GM21390 (cell line): ENCODE data around the gene REN.

ENCODE experiments used
- ATAC-seq: cut with Tn5 transposase; IDR thresholded peaks from one replicate; pipeline ENCODE4 v1.9.1; 2021; ENCODE audit not compliant: unreplicated experiment

REN gene

DNA sequence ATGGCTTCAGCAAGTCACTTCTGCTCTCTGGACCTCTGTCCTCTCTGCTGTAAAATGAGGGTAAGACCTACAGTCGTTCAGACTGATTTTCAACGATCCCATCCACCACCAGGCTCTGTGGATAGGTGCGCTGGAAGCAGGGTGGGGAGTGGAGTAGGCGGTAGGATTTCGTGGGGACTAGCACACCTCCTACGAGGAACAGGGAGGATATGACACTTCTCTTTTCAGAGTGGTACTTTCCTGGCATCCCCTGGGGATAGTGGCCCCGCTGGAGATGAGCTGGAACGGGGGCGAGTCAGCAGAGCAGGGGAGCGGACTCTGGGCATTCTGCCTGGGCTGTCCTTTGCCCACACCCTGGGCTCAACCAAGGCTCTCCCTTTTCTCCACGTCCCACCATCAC is 32.0 kb downstream of the REN start:
- no peak for ATAC-seq

DNA sequence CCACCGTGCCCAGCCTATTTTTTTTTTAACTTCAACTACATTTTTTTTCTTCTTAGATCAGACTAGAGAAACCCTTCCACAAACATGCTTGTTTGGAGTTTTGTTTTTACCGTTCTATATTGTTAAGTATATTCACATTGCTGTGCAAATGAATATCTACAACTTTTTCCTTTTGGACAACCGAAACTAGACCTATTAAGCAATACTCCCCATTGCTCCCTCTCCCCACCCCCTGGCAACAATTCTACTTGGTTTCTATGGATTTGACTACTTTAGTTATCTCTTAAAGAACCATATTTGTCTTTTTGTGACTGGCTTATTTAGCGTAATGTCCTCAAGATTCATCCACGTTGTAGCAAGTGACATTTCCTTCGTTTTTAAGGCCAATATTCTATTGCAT is 33.4 kb downstream of the REN start:
- no peak for ATAC-seq

- ATAC-seq: no peak
These were observed 34.2 kb downstream of the REN start for GRCh38 chr1:204131978-204132377.

DNA sequence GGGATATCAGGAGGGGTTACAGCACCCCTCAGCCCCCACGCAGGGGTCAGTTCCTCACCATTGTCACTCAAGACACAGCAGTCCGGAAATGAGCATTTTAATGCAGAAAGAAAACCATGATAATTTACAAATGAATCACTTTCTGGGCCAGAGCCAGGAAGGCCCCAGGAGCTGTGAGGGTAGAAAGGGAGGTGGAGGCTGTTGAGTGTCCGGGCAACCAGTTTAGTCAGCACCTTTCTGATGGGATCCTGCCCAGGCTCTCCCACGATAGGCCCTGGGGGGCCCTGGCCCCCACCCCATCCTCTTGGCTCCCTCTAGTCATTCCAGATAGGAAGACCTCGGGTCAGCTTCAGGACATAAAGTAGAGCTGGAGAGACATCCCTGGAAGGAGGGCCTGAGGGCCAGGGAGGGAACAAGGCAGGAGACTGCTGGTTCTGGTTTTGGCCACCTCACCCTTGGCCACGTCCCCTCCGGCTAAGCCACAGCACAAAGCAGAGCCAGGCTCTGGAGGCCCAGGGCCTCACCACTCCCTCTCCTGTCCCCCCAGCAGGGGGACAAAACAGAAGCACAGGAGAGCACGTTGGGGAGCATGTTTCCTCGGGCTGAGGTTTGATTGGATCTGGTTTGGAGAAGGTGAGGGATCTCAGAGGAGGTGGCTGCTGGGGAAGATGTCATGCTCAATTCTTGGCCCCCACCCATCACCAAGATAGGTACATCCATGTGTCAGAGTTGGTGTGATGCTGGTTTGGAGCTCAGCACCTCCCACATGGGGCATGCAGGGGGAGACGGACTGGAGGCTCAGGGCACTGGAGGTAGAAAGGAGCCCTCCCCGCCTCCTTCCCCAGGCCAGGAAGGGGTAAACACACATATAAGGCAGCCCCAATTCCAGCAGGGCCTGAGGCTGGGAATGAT is 34.9 kb downstream of the REN start:
- no peak for ATAC-seq

GRCh38 chr1:204130178-204130577 is 36.0 kb downstream of the REN start:
- ATAC-seq: no peak

GRCh38 chr1:204128964-204129896 is 36.9 kb downstream of the REN start:
- ATAC-seq: no peak

DNA sequence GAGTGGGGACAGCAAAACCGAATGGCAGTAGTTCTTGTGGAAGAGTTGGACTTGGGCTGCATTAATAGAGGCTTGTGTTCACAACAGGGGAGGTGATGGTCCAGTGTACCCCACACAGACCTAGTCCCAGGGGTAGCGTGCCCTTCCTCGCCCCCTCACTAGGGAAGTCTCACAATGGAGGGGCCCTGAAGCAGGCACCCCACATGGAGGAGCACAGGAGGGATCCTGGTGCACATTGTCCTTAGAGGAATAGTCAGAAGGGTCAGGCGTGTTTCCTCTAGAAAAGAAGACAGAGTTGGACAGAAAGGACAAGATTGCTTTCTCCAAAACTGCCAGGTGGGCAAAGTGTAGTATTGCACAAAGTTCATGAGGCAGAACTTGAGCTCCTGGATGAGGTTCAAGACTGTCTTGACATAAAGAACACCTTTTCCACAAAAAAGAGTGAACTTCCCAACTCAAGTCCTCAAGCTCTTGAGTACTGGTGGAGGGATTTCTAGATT is 37.6 kb downstream of the REN start:
- no peak for ATAC-seq

DNA sequence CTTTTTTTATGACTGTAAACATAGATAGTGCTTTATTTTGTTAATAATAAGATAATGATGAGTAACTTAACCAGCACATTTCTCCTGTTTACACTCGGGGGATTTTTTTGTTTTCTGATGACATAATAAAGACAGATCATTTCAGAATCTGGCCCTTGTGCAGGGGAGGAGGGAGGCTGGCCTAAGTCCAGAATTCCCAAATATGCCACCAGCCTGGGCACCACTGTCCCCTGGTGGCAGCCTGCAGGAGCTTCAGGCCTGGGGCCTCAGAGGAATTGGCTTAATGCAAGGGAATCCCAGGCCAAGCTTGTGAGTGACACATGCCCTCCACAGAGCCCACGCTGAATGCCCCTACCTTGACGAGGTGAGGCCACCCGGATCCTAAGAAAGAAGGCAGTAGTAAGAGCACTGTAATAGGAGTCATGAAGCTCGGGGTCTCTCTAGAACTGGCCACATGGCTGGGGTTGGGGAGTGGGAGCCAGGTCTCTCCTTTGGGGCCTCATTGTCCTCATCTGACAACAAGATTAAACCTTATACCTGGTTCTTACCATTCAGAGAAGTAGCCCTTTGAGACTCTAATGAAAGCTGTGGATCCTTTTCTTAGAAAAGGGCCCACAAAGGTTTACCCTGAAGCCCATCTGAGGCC is 38.4 kb downstream of the REN start:
- ATAC-seq: no peak

- no peak for ATAC-seq
These were observed 39.2 kb downstream of the REN start for GRCh38 chr1:204126956-204127355.

DNA sequence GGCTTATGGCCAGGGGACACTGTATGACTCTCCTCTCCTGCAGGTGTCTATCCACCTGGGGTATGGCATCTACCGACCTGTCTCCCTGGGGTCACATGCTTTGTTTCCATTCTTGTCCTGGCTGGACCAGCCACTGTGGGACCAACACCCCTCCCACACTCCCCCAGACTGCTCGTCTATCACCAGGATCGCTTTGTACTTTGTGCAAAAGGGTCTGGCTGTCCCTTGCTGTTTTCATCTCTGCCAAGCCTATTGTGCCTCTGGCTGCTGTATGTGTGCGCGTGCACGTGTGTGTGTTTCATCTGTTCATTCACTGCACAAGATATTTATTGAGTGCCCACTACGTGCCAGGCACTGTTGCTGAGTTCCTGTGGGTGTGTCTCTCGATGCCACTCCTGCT is 39.8 kb downstream of the REN start:
- ATAC-seq: no peak

- no peak for ATAC-seq
These were observed 40.3 kb downstream of the REN start for GRCh38 chr1:204125759-204126351.

GRCh38 chr1:204124639-204125038 is 41.5 kb downstream of the REN start:
- no peak for ATAC-seq

DNA sequence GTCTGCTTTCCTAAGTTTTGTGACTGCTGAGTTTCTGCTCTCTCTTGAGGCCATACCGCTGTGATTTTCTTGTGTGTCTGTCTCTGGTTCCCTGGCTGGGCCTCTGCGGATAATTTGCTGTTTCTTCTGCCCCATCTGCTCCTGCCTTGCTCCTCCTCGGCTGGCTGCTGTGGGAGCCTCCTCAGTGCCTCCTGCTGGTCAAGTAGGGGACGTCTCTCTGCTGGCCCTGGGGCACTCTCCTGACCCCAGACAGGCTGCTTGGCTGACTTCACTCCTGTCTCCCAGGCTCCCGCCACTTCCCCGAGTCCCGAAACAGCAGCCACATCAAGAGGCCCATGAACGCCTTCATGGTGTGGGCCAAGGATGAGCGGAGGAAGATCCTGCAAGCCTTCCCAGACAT is 42.8 kb downstream of the REN start:
- no peak for ATAC-seq

GRCh38 chr1:204121840-204122555 is 44.1 kb downstream of the REN start:
- no peak for ATAC-seq

DNA sequence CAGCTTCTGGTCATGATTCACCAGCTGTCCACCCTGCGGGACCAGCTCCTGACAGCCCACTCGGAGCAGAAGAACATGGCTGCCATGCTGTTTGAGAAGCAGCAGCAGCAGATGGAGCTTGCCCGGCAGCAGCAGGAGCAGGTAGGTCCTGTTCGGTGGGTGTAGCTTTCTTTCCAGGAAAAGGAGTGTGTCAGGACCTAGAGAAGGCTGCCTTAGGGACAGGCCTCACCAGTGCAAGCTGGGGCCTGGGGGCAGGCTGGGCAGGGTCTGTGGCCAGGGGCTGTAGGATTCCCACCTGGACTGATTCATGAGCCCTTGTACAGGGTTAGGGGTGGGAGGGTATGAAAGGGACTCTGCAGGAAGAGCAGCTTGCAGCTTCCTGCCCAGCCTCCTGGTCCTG is 49.6 kb downstream of the REN start:
- ATAC-seq: no peak

DNA sequence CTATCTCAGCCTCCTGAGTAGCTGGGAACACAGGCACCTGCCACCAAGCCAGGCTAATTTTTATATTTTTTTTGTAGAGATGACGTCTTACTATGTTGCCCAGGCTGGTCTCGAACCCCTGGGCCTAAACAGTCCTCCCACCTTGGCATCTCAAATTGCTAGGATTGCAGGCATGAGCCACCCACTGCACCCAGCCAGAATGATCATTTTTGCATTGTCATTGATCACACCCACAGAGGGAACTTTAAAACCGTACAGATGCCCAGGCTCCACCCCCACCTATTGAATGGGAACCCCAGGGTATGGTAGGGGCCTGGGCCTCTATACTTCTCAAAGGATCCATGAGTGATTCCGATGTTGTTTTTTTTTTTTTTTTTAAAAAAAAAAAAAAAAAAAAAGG is 51.0 kb downstream of the REN start:
- ATAC-seq: no peak

DNA sequence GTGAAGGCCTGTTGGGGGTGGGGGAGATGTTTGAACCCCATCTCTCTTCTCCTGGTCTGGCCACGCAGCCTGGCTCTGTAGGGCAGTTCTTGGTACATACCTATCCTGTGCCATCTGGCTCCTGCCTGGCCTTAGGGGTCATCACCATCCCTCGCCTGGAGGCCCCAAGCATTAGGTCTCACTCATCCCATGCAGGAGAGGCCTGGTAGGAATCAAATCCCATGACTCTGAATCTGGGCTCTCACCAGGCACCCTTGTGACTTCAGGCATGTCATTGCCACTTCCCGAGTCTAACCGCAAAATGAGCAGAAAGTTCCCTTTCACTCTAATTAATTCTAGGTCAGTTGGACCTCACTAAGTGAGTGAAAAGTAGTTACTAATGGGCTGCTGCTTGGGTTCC is 51.5 kb downstream of the REN start:
- ATAC-seq: no peak

GRCh38 chr1:204113896-204114295 is 52.2 kb downstream of the REN start:
- ATAC-seq: no peak

- no peak for ATAC-seq
These were observed 53.0 kb downstream of the REN start for GRCh38 chr1:204112876-204113730.
